Activated CD4-positive, alpha-beta memory T cell treated with anti-CD3 and anti-CD28 coated beads for 36 hours (primary cell): ENCODE data around the gene IFNA8. TPM values are rescaled to one million over a fixed set of nuclear protein-coding genes. Genes with fewer than 3 reads are reported as not detected.
A peak's percentile ranks its signal among the peaks of the same experiment; 100 is the strongest.

Experiments
- CTCF ChIA-PET: fragments of 350-600 bp; sonication (Branson Sonifier 250); formaldehyde crosslinking; loops from one replicate; lab custom pipeline; 2021; ENCODE audit warnings: antibody characterized with exemption, inconsistent platforms; lab: Charles Lee
- POLR2A ChIA-PET: fragments of 350-600 bp; sonication (Branson Sonifier 250); formaldehyde crosslinking; loops from one replicate; lab custom pipeline; 2021; ENCODE audit warnings: antibody characterized with exemption; lab: Charles Lee
- DNase-seq: peaks from one replicate; pipeline ENCODE4 v3.0.0-alpha.2; 2020
- H3K27ac Mint-ChIP-seq: one replicate; pipeline ENCODE4 v1.8.0; 2021; ENCODE audit warnings: mixed read lengths
- H3K27me3 Mint-ChIP-seq: one replicate; pipeline ENCODE4 v1.8.0; 2021; ENCODE audit warnings: mixed read lengths
- H3K36me3 Mint-ChIP-seq: one replicate; pipeline ENCODE4 v1.8.0; 2021; ENCODE audit warnings: mixed read lengths
- H3K4me1 Mint-ChIP-seq: one replicate; pipeline ENCODE4 v1.8.0; 2021; ENCODE audit warnings: low read depth, mixed read lengths
- H3K4me3 Mint-ChIP-seq: one replicate; pipeline ENCODE4 v1.8.0; 2021; ENCODE audit warnings: mild to moderate bottlenecking, mixed read lengths
- H3K9me3 Mint-ChIP-seq: one replicate; pipeline ENCODE4 v1.8.0; 2021; ENCODE audit warnings: mixed read lengths
- intact Hi-C: fragments of 100-400 bp; cut with micrococcal nuclease; formaldehyde crosslinking; loops from one replicate; pipeline ENCODE4 v1.15.1; 2023
- total RNA-seq, 2 experiments: library from RNA; stranded (reverse); gene quantifications; one replicate each; pipeline ENCODE4 v1.2.3, GENCODE V29; 2021

Gene IFNA8
- total RNA-seq, 2 experiments from 2014 or later, result not detected

GRCh38 chr9:21398955-21399489, 9.9 kb upstream of the IFNA8 start:
- ChIA-PET POLR2A (no interaction called here), CTCF (interaction anchor here (1.2 to 2.2 kb wide), 6 partner anchors 28 to 75 kb away, joined by 3 to 13 read pairs (median 6); no protein-coding TSS in a partner anchor)
- Mint-ChIP-seq H3K4me1 (peaks cover 16% of the 10 kb centered on the region), H3K27ac (no peak overlapping the region), H3K36me3 (no peaks in the 10 kb centered on the region), H3K27me3 (peaks cover 54% of the 10 kb centered on the region), H3K4me3 (no peak overlapping the region), H3K9me3 (peaks cover 2% of the 10 kb centered on the region)
- no peak for DNase-seq
- intact Hi-C loops, result loop anchor here (10.0 kb wide), 2 partner anchors 164 to 204 kb away; no protein-coding TSS in a partner anchor

- CTCF ChIA-PET, result no interaction called here
- peaks cover 2% of the 10 kb centered on the region for H3K9me3 Mint-ChIP-seq
- intact Hi-C loops, result loop anchor here (10.0 kb wide), 2 partner anchors 165 to 205 kb away; no protein-coding TSS in a partner anchor
These were observed 9.0 kb upstream of the IFNA8 start for GRCh38 chr9:21399956-21400355.

GRCh38 chr9:21402386-21403251, 6.3 kb upstream of the IFNA8 start:
- Mint-ChIP-seq H3K36me3 (no peaks in the 10 kb centered on the region), H3K27me3 (peaks cover 48% of the 10 kb centered on the region), H3K4me3 (peak overlapping the region; percentile 41), H3K9me3 (peaks cover 2% of the 10 kb centered on the region), H3K27ac (no peak overlapping the region), H3K4me1 (peaks cover 5% of the 10 kb centered on the region)
- intact Hi-C loops, result no loop called here
- DNase-seq, result peak; percentile 28
- POLR2A ChIA-PET, result no interaction called here
- CTCF ChIA-PET, result interaction anchor here (0.9 to 2.6 kb wide), 5 partner anchors 9 to 77 kb away, joined by 3 to 15 read pairs (median 5); no protein-coding TSS in a partner anchor

More at GRCh38 chr9:21399956-21400355, 9.0 kb upstream of the IFNA8 start:
- Mint-ChIP-seq H3K27ac (no peak overlapping the region), H3K4me1 (peaks cover 16% of the 10 kb centered on the region), H3K27me3 (peaks cover 57% of the 10 kb centered on the region), H3K36me3 (no peaks in the 10 kb centered on the region), H3K4me3 (no peak overlapping the region)
- POLR2A ChIA-PET, result no interaction called here
- DNase-seq, result no peak

GRCh38 chr9:21404146-21404545, 4.8 kb upstream of the IFNA8 start:
- ChIA-PET CTCF (interaction anchor here (2.3 to 2.6 kb wide), 2 partner anchors 30 to 78 kb away, joined by 8 to 15 read pairs; no protein-coding TSS in a partner anchor), POLR2A (no interaction called here)
- Mint-ChIP-seq H3K27me3 (peaks cover 35% of the 10 kb centered on the region), H3K4me1 (peaks cover 5% of the 10 kb centered on the region), H3K9me3 (peaks cover 2% of the 10 kb centered on the region), H3K36me3 (no peaks in the 10 kb centered on the region), H3K27ac (no peak overlapping the region), H3K4me3 (no peak overlapping the region)
- intact Hi-C loops, result no loop called here
- no peak for DNase-seq

- ChIA-PET CTCF (interaction anchor here (0.9 to 1.3 kb wide), 3 partner anchors 16 to 86 kb away, joined by 4 read pairs; no protein-coding TSS in a partner anchor), POLR2A (no interaction called here)
- no peaks in the 10 kb centered on the region for H3K36me3 Mint-ChIP-seq
- H3K9me3 Mint-ChIP-seq, result no peaks in the 10 kb centered on the region
- H3K4me3 Mint-ChIP-seq, result no peak overlapping the region
- no peaks in the 10 kb centered on the region for H3K4me1 Mint-ChIP-seq
- intact Hi-C loops, result no loop called here
- no peak for DNase-seq
- no peak overlapping the region for H3K27ac Mint-ChIP-seq
- peaks cover 14% of the 10 kb centered on the region for H3K27me3 Mint-ChIP-seq
These were observed 3.2 kb downstream of the IFNA8 start for GRCh38 chr9:21412107-21412506.

GRCh38 chr9:21413151-21413550, 4.2 kb downstream of the IFNA8 start:
- H3K27ac Mint-ChIP-seq, result no peak overlapping the region
- H3K27me3 Mint-ChIP-seq, result peaks cover 14% of the 10 kb centered on the region
- ChIA-PET POLR2A (no interaction called here), CTCF (interaction anchor here (0.6 to 1.3 kb wide), 4 partner anchors 12 to 87 kb away, joined by 3 to 4 read pairs (median 4); no protein-coding TSS in a partner anchor)
- no peak overlapping the region for H3K4me3 Mint-ChIP-seq
- no peaks in the 10 kb centered on the region for H3K9me3 Mint-ChIP-seq
- H3K4me1 Mint-ChIP-seq, result no peaks in the 10 kb centered on the region
- intact Hi-C loops, result no loop called here
- H3K36me3 Mint-ChIP-seq, result no peaks in the 10 kb centered on the region
- no peak for DNase-seq

- intact Hi-C loops, result no loop called here
- DNase-seq, result peak; percentile 20
These were observed 4.7 kb downstream of the IFNA8 start for GRCh38 chr9:21413624-21414023.

GRCh38 chr9:21414220-21414940, 5.5 kb downstream of the IFNA8 start:
- DNase-seq, result no peak
- intact Hi-C loops, result no loop called here
- H3K4me3 Mint-ChIP-seq, result no peak overlapping the region
- H3K9me3 Mint-ChIP-seq, result no peaks in the 10 kb centered on the region
- POLR2A ChIA-PET, result no interaction called here
- H3K27me3 Mint-ChIP-seq, result peaks cover 13% of the 10 kb centered on the region
- CTCF ChIA-PET, result interaction anchor here (1.0 to 2.4 kb wide), 2 partner anchors 18 to 88 kb away, joined by 3 to 8 read pairs; no protein-coding TSS in a partner anchor
- H3K4me1 Mint-ChIP-seq, result no peaks in the 10 kb centered on the region
- H3K27ac Mint-ChIP-seq, result no peak overlapping the region
- no peaks in the 10 kb centered on the region for H3K36me3 Mint-ChIP-seq

More at GRCh38 chr9:21413624-21414023, 4.7 kb downstream of the IFNA8 start:
- Mint-ChIP-seq H3K27ac (no peak overlapping the region), H3K27me3 (peaks cover 14% of the 10 kb centered on the region), H3K4me3 (no peak overlapping the region), H3K4me1 (no peaks in the 10 kb centered on the region), H3K9me3 (no peaks in the 10 kb centered on the region), H3K36me3 (no peaks in the 10 kb centered on the region)
- POLR2A ChIA-PET, result no interaction called here
- CTCF ChIA-PET, result interaction anchor here (0.6 to 2.4 kb wide), 3 partner anchors 18 to 87 kb away, joined by 3 to 8 read pairs (median 4); no protein-coding TSS in a partner anchor

GRCh38 chr9:21415493-21416267, 6.8 kb downstream of the IFNA8 start:
- DNase-seq, result no peak
- Mint-ChIP-seq H3K4me3 (no peak overlapping the region), H3K27ac (no peak overlapping the region), H3K36me3 (no peaks in the 10 kb centered on the region), H3K27me3 (peaks cover 7% of the 10 kb centered on the region), H3K4me1 (no peaks in the 10 kb centered on the region), H3K9me3 (no peaks in the 10 kb centered on the region)
- intact Hi-C loops, result no loop called here
- ChIA-PET CTCF (interaction anchor here (0.6 to 2.4 kb wide), 3 partner anchors 89 to 97 kb away, joined by 3 to 8 read pairs (median 4); no protein-coding TSS in a partner anchor), POLR2A (no interaction called here)

- H3K27ac Mint-ChIP-seq, result no peak overlapping the region
- no peaks in the 10 kb centered on the region for H3K4me1 Mint-ChIP-seq
- no peak for DNase-seq
- peaks cover 11% of the 10 kb centered on the region for H3K27me3 Mint-ChIP-seq
- ChIA-PET POLR2A (no interaction called here), CTCF (no interaction called here)
- H3K4me3 Mint-ChIP-seq, result no peak overlapping the region
- H3K36me3 Mint-ChIP-seq, result no peaks in the 10 kb centered on the region
- H3K9me3 Mint-ChIP-seq, result no peaks in the 10 kb centered on the region
- intact Hi-C loops, result no loop called here
These were observed 19.3 kb downstream of the IFNA8 start for GRCh38 chr9:21428235-21428634.

GRCh38 chr9:21429191-21429590, 20.3 kb downstream of the IFNA8 start:
- Mint-ChIP-seq H3K4me3 (no peak overlapping the region), H3K27me3 (peaks cover 15% of the 10 kb centered on the region), H3K36me3 (no peaks in the 10 kb centered on the region), H3K4me1 (no peaks in the 10 kb centered on the region), H3K27ac (no peak overlapping the region), H3K9me3 (no peaks in the 10 kb centered on the region)
- no peak for DNase-seq
- ChIA-PET CTCF (no interaction called here), POLR2A (no interaction called here)
- intact Hi-C loops, result no loop called here
